ENCODE results near the gene SLC29A3.

SLC29A3 gene

GRCh38 chr10:71372882-71373495 lies 53.9 kb downstream of the SLC29A3 start:
- no peak for DNase-seq

GRCh38 chr10:71374481-71375233 lies 55.6 kb downstream of the SLC29A3 start:
- no peak for DNase-seq

GRCh38 chr10:71375952-71376351 lies 56.9 kb downstream of the SLC29A3 start:
- no peak for DNase-seq

- DNase-seq: no peak
Observed at GRCh38 chr10:71378336-71379117, 59.5 kb downstream of the SLC29A3 start.

GRCh38 chr10:71379118-71379766 lies 60.2 kb downstream of the SLC29A3 start:
- no peak for DNase-seq

GRCh38 chr10:71380841-71381240 lies 61.8 kb downstream of the SLC29A3 start:
- no peak for DNase-seq

- DNase-seq: no peak
Observed at GRCh38 chr10:71381611-71382010, 62.6 kb downstream of the SLC29A3 start.

- DNase-seq: no peak
Observed at GRCh38 chr10:71382028-71382427, 63.0 kb downstream of the SLC29A3 start.

GRCh38 chr10:71382757-71383156 lies 63.7 kb downstream of the SLC29A3 start:
- no peak for DNase-seq

GRCh38 chr10:71383972-71384687 lies 65.1 kb downstream of the SLC29A3 start:
- DNase-seq: no peak

- no peak for DNase-seq
Observed at GRCh38 chr10:71388171-71388570, 69.1 kb downstream of the SLC29A3 start.

GRCh38 chr10:71388583-71389310 lies 69.7 kb downstream of the SLC29A3 start:
- no peak for DNase-seq

- DNase-seq: no peak
Observed at GRCh38 chr10:71389768-71390460, 70.9 kb downstream of the SLC29A3 start.

- no peak for DNase-seq
Observed at GRCh38 chr10:71390461-71390835, 71.4 kb downstream of the SLC29A3 start.

GRCh38 chr10:71390921-71391690 lies 72.0 kb downstream of the SLC29A3 start:
- no peak for DNase-seq

GRCh38 chr10:71391701-71392100 lies 72.6 kb downstream of the SLC29A3 start:
- no peak for DNase-seq

GRCh38 chr10:71392292-71392691 lies 73.2 kb downstream of the SLC29A3 start:
- no peak for DNase-seq

- no peak for DNase-seq
Observed at GRCh38 chr10:71392791-71393781, 74.0 kb downstream of the SLC29A3 start.

- no peak for DNase-seq
Observed at GRCh38 chr10:71393841-71394475, 74.9 kb downstream of the SLC29A3 start.

Measured in cortex of kidney (tissue), 1 donor.